NOMO-1 treated with DMSO at 0.1 percent for 48 hours (cell line): ENCODE results near the gene FADD.

ENCODE experiments used
- DNase-seq: peaks from one replicate; lab custom pipeline; 2025; ENCODE audit not compliant: unreplicated experiment; lab: John Stamatoyannopoulos, UW

The FADD gene, protein sequence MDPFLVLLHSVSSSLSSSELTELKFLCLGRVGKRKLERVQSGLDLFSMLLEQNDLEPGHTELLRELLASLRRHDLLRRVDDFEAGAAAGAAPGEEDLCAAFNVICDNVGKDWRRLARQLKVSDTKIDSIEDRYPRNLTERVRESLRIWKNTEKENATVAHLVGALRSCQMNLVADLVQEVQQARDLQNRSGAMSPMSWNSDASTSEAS

DNA sequence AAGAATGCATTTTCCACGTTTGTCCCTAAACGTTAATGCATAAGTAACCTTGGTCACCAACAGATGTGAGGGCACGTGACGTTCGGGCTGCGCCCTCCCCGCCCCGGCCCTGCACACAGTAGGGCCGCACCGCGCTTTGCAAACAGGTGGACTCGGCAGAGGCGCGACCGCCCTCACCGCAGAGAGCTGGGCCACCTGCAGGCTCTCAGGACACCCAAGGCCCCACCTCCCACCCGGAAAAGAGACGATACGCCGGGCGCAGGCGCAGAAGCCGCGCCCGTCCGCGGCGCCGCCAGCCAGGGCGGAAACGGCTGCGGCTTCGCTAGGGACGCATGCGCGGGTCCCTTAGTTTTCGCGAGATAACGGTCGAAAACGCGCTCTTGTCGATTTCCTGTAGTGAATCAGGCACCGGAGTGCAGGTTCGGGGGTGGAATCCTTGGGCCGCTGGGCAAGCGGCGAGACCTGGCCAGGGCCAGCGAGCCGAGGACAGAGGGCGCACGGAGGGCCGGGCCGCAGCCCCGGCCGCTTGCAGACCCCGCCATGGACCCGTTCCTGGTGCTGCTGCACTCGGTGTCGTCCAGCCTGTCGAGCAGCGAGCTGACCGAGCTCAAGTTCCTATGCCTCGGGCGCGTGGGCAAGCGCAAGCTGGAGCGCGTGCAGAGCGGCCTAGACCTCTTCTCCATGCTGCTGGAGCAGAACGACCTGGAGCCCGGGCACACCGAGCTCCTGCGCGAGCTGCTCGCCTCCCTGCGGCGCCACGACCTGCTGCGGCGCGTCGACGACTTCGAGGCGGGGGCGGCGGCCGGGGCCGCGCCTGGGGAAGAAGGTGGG lies at the start of gene FADD:
Gene FADD (plus strand): TSS at position 377 of the 831 bp plus-strand sequence. CDS start 164 bp downstream, at position 541.
- DNase-seq = peak; percentile 86

DNA sequence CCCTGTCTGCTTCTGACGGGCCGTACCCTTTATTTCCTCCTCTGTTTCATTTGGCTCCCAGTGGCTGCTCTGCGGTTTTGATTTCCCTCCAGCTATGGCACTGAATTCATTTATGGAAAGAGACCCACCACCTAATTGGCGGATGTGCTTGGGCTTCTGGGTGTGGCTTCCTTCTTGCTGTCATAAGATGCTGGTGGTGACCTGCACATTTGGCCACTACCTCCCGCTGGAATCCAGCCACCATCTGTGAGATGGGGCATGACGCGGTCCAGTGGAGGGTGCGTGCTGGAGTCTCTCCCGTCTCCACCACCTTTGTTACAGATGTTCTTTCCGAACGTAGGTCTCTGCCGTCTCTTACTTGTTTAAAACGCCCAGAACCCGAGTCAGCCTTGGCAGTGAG lies 47.7 kb upstream of the FADD start:
- DNase-seq = no peak

DNA sequence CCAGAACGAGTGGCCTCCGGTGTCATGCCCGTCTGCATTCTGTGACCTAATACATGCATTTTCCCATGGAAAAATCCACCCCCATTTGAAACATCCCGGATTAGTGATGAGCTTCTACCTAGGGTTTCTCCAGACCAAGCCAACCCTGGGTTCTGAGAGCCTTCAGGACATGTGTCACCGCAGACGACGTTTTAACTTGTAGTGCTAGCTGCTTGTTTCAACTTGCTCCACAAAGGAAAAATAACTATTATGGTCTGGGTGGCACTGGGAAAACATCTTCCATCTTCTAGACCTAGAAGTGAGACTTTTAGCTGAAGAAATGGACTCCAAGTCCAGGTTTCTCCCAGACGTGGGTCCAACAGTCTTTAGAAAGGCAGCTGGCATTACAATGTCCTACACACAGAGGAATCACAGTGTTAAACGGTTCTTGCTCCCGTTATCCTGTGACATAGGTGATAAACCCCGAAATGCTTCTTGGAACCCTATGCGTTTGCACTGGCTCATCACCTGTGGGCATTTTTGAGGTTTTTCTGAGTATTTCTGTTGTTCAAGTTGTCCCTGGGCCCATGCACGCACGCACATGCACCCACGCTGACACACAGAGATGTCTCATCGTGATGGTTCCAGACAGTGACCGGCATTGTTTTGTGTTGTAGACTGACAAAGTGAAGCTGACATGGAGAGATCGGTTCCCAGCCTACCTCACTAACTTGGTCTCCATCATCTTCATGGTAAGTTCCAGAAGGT lies 46.6 kb upstream of the FADD start:
- DNase-seq = no peak

DNA sequence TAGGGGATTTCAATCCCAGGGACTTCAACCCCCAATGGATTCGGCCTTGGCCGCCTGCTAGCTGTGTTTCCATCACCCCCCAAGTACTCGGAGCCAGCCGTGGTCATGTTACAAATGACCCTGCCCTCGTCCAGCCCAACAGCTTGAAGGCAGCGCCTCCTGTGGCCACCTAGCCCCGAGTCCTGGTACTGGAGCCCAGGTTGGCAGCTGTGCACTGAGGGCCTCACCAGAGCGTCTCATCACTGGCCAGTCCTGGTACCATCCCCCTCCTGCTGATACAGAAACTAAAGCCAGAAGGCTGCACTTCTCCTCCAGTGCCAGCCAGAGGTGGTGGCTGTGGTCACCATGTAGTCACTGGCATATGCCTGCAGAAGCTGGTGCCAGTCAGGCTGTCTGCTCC lies 44.9 kb upstream of the FADD start:
- DNase-seq = no peak

DNA sequence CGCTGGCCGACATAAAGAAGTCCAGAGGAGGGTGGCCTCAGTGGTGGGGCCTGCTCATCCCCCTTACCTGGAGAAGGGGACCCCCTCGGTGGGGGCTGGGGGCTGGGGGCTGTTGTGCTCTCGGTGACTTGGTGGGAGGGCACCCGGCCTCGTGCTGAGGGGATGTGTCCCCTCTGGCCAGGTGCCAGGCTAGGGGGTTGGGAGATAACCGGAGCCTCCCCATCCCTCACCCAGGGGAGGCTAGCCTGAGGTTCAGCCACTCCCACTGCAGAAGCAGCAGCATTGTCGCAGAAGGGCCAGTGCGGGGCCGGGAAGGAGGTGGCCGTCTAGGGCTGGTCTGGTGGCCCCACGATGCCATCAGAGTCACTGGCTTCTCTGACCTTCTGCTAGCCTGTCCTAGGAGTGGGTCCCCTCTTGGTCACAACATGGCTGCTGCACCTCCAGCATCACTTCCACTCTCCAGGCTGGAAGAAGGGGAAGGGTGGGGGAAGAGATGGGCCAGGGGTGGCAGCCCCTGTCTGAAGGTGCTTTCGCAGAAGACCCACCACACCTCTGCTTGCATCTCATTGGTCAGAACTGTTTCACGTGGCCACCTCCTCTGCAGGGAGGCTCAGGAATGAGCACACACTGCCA lies 44.2 kb upstream of the FADD start:
- DNase-seq = no peak

DNA sequence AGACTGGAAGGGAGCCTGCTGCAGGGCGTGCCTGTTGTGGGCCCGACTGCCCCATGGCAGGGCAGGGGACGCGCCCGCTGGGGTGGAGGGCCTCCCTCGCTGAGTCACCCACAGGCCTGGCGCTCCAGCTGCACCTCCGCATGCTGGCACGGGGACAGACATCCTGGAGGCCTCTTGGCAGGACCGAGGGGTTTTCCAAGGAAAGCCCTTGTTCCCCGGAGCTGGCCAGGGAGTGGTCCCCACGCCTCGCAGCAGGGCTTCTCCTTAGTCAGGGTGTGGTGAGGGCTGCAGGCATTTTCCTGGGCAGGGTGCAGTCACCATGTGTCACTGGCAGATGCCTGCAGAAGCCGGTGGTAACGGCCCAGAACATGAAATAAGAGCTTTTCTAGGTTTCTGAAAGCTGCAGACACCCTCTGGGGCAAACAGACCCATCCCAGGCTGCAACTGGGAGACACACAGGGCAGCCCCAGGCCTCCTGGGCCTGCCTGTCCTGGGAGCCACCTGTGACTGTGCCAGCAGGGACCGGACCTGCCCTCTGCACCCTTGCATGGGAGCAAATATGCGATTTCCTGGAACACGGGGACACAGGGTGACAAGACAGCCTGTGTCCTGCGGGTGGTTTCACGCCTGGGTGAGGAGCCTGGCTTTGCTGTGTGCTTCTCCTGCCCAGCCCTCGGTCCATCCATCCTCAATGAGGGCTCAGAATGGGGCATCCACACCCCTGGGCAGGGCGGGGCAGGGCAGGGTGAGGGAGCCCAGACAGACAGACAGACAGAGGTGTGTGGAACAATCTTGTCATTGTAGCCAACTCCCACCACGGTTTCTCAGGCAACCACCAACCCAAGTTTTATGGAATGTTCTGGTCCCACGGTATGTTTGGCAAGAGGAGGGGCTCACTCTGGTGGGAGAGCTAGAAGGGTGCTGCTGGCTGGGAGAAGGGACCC lies 43.2 kb upstream of the FADD start:
- no peak for DNase-seq

DNA sequence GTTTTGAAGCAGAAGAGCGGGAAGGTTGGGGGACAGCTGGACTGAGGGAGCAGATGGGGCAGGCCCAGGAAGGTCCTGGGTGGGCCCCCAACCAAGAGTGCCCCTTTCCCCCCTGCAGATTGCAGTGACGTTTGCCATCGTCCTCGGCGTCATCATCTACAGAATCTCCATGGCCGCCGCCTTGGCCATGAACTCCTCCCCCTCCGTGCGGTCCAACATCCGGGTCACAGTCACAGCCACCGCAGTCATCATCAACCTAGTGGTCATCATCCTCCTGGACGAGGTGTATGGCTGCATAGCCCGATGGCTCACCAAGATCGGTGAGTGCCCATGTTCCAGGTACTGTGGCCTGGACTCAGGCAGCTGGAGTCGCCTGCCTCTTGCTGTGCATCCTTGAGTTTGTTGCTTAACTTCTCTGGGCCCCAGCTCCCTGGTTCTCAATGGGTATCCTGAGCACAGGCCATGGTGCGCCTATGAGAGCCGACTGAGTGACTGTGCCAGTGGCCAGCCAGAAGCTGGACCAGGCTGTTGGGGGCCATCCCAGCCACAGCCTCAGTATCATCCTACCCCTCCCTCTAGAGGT lies 42.0 kb upstream of the FADD start:
- DNase-seq = no peak

DNA sequence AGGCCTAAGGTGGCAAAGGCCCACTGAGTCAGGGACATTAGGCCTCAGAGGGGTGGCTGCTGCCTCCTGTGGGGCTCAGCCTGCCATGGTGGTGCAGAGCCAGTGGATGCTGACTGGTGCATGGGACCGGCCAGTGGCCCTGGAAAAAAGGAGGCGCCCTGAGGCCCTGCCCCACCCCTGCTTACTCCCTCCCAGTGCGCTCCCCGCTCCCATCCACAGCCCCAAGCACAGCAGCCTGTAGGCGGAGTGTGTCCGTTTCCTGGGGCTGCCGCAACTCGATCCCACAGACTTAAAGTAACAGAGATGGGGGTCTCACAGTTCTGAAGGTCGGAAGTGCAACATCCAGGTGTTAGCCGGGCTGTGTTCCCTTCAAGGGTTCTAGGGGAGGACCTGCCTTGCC lies 38.4 kb upstream of the FADD start:
- no peak for DNase-seq

DNA sequence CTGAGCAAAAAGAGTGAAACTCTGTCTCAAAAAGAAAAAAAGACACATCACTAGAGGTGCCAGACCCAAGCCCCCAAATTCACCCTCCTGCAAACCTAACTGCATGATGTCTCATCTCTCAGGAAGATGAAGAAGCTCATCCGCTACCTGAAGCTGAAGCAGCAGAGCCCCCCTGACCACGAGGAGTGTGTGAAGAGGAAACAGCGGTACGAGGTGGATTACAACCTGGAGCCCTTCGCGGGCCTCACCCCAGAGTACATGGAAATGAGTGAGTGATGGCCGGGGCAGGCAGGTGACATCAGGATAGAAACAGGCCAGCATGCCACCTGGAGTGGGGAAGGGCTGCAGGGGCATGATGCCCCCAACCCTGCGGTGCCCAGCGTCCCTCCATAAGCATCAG lies 36.0 kb upstream of the FADD start:
- no peak for DNase-seq

DNA sequence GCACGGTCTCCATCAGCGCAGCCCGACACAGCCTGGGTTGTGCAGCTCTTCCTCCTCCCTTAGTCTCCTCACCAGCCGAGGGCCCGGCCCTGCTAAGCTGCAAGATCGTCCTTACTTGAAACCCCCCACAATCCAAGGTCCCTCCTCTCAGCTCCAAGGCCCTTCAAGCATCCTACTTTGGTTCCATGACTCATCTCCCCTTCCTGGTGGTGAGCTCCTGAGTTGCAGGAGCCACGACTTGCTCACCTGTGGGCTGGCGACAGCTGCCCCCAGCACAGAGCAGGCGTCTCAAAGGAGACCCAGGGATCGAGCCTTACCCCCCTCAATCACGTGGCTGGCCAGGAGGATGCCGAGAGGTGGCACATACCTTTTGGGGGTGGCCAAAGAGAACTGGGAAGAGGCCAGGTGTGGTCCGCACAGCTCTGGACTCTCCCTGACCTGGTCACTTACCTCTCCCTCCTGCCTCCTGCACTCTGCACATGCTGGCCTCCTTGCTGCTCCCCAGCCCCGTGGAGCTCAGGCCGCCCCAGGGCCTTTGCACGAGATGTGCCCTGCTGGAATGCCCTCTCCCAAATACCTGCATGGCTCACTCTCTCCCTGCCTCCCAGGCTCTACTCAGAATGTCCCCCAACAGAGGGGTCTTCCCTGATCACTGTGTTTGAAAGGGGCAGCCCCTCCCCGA lies 35.2 kb upstream of the FADD start:
- DNase-seq = no peak

DNA sequence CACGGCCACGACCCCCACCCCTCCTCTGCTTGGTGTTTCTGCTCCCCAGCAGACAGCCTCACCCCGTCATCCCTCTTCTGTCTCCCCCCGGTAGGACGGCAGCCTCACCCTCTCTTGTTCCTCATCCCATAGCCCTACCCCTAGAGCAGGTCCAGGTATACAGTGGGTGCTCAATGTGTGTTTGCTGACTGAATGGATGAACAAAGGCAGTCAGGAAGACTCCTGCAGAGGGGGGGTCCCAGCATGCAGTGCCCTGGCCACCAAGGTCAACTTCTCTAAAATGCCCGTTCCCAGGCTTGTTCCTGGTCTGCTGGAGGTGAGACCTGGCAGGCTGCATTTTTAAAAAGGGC lies 34.7 kb upstream of the FADD start:
- DNase-seq = no peak

DNA sequence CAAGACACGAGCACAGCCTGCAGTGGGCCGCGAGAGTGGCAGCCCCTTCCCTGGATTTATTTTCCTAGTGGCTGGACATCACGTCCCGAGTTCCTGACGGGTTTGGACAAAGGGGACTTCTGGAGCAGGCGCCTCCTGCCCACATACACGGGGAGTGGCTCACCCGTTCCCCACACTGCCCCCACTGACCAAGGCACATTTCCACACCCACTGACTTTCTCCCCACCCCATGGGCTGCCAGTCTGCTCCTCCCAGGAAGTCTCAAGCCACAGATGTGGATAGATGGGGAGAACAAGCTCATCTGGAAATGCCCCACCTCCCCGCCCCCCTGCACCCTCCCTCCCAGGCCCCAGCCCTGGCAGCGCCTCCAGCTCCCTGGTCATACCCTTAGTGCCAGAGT lies 34.0 kb upstream of the FADD start:
- DNase-seq = no peak

DNA sequence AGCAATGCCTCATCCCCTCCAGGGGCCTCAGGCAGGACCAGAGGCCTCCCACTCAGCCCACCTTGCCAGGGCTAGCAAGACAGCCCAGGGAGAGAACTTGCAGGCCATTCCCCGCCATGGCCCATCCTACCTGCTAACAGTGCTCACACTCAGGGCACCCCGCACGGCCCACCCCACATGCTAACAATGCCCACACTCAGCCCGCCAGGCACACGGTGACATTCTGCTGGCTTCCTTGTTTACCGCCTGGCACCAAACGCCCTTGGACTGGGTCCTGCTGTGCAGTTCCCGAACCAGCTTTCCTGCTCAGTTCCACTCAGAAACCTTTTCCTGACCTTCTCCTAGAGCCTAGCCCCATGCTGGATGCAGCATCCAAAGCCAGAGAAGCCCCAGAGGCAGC lies 33.5 kb upstream of the FADD start:
- no peak for DNase-seq

DNA sequence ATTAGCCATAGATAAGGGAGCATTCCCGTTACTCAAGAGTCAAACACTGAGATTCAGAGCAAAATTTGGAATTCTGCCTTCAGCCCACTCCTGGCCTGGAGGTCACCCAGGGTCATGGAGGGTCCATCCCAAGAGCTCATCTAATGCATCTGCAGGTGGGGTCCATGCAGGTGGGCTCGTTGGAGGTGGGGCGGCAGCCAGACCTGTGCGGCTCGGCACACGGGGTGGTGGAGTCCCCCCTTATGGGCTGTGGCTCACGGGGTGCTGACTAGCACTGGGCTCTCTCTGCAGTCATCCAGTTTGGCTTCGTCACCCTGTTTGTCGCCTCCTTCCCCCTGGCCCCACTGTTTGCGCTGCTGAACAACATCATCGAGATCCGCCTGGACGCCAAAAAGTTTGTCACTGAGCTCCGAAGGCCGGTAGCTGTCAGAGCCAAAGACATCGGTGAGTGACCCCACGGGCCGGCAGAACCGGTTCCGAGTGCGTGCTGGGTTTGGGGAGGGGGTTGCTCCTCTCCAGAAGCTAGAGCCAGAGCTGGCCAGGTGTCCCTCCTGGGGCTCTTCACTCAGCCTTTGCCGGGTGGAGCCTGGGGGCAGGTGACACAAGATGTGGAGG lies 32.4 kb upstream of the FADD start:
- DNase-seq = no peak

DNA sequence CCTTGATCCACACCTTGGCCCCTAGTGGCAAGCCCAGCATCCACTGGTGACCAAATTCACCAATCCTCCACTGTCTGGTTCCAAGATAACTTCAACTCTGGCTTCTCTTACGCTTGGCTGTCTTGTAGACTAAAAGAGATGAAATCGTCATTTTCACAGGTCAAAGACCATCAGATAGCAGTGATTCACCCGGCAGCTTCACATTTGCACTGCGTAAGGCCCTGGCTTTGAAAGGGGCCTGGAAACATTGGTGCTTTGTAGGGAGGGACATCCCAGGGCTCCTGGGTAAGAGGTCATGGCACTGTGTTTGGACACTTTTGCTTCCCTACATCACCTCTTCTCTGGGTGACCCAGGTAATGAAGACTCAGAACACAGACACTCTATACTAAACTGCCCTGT lies 30.1 kb upstream of the FADD start:
- no peak for DNase-seq

DNA sequence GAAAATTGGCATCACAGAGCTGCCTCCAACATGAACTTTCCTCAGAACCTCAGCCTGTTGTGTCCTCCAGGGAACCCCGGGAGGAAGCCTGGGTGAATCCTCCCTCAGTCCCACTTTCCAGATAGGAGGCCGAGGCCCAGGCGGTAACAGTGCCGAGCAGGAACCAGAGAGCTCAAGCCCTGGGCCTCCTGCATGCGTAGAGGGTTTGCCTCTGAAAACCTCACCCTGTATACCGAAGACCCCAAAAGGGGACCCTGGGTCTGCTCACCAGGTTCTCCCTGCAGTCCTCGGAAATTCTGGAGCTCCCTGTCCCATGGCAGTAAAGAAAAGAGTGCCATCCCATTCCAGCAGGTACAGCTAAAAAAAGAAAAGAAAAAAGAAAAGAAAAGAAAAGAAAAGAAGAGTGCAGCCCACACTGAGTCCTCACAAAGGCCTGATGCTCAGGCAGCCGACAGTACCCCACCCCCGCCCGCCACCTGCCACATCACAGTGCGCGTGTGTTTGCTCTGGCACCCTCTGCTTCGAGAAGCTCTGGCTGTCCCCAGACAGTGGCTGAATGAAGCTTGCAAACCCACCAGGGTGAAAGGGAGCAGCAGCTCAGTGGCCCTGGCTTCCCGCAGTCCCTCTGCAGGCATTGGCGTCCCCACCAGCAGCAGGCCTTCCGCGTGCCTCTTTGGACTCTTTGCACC lies 28.4 kb upstream of the FADD start:
- no peak for DNase-seq

DNA sequence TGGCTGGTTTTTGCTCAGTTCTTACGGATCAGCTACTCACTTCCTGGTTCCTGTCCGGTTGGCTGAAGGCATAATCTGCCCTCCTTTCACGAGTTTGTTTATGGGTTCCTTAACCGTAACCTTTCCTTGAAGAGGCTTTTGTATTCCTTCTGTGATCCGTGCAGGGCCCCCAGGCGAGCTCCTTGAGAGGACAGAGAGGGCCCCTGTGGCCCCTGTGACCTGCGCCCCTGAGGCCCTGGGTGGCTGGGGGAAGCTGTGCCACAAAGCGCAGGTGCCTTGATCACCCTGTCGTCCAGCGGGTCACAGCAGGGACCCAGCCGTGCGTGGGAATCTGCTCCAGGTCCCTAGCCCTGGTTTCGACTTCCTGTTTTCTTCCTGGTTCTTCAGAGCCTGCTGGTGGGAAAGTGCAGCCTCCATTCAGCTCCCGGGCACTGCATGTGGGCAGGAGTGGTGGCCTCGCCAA lies 27.8 kb upstream of the FADD start:
- no peak for DNase-seq

DNA sequence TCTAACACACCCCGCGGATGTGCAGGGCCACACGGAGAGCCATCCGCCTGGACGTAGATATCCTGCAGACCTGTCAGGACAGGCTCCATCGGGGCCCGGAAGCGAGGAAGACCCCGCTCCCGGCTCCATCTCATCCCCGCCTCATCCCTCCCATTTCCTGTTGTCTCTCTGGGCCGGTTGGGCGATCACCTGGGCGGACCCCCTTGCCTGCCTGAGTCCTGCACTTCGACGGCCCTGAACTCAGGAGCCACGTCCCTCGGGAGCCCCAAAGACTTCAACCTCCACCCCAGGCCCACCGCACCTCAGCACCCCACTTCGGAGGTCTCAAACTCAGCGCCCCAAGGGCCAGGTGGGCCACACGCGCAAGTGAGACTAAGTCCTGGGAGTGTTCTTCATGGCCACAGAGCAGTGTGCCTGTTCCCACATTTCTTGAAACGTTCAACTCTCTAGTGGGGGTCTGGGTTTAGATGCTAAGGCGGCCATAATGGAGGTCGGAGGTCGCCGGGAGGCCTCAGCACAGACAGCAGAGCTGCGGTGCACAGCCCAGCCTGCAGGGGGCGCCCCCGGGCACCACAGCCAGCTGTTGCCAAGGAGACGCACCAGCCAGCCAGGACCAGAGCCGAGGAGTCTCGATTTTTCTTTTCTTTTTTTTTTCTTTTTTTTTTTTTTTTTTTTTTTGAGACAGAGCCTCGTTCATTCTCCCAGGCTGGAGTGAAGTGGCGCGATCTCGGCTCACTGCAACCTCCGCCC lies 26.0 kb upstream of the FADD start:
- DNase-seq = peak; percentile 5
